Testis (tissue), 2 donors: ENCODE results near the gene GSG1.

Experiments used
- POLR2A ChIP-seq: fragments of 450-650 bp; IDR thresholded peaks from one replicate; pipeline ENCODE4 v1.6.1; 2017; ENCODE audit warnings: antibody characterized with exemption, mild to moderate bottlenecking, moderate library complexity
- TF ChIP-seq, protein P1 (sequence below), 3 experiments: fragments of 450-650 bp in 2 of 3; fragments of 200-600 bp in 1 of 3; sonication (generic) in 1 of 3; IDR thresholded peaks; one replicate each; pipeline ENCODE4 v1.5.1; 2016 to 2019; ENCODE audit warnings: antibody characterized with exemption in 3 of 3, mild to moderate bottlenecking in 2 of 3, moderate library complexity in 1 of 3

DNA sequence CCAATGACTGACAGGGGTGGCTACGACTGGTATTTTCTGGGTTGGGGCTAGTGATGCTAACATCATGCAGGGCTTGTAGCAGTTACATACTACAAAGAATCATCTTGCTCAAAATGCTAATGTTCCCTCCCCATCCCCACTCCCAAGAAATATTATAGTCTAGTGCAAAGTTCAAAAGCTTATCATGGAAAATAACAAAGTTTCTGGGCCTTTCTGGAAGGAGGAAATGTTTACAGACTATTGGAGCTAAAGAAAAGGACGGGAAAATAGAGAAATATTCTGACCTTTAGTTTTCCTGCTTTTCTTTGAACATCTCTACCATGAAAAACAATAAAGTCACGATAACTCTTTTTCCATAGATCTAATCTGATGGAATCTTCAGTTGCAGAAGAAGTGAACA lies 23.2 kb downstream of the GSG1 start:
- TF ChIP-seq, protein P1, sequence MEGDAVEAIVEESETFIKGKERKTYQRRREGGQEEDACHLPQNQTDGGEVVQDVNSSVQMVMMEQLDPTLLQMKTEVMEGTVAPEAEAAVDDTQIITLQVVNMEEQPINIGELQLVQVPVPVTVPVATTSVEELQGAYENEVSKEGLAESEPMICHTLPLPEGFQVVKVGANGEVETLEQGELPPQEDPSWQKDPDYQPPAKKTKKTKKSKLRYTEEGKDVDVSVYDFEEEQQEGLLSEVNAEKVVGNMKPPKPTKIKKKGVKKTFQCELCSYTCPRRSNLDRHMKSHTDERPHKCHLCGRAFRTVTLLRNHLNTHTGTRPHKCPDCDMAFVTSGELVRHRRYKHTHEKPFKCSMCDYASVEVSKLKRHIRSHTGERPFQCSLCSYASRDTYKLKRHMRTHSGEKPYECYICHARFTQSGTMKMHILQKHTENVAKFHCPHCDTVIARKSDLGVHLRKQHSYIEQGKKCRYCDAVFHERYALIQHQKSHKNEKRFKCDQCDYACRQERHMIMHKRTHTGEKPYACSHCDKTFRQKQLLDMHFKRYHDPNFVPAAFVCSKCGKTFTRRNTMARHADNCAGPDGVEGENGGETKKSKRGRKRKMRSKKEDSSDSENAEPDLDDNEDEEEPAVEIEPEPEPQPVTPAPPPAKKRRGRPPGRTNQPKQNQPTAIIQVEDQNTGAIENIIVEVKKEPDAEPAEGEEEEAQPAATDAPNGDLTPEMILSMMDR (IDR thresholded peaks at IDR 0.05), result no peak
- no peak for TF ChIP-seq POLR2A
